Activated CD4-positive, CD25-positive, alpha-beta regulatory T cell treated with anti-CD3 and anti-CD28 coated beads, Interleukin-2, amount 50 U/mL, for 72 hours (primary cell): Measurements from ENCODE around the gene MTHFR.

ENCODE experiments used
- DNase-seq: peaks from one replicate; pipeline ENCODE4 v3.0.0; 2021

The MTHFR gene

DNA sequence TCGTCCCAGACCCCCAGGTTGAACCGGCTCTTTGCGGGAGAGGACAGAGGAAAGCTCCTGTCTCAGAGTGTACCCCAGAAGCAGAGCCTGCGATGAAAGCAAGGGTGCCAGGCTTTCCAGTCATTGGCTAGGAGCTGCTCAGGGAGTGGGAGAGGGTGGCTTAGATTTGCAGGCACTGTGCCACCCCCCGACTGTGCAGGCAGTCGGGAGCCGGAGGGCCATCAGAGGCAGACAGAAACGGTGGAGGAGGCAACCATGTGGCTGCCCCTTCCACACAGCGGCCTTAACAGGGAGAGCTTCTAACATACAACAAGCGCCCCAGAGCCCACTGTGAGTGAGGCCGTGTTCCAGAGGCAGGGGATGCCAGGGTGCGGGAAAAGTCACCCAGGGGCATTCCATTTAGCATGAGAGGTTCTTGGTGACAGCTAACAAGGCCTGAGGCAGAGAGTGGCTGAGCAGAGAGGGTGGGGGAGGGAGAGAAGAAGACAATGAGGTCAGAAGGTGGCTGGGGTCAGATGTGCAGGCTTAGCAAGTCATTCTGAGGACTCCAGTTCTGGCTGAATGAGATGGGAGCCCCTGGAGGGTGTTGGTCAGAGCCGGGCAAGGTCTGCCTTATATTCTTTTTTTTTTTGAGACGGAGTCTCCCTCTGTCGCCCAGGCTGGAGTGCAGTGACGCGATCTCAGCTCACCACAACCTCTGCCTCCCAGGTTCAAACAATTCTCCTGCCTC, 53.2 kb downstream of the MTHFR start:
- DNase-seq = no peak

DNA sequence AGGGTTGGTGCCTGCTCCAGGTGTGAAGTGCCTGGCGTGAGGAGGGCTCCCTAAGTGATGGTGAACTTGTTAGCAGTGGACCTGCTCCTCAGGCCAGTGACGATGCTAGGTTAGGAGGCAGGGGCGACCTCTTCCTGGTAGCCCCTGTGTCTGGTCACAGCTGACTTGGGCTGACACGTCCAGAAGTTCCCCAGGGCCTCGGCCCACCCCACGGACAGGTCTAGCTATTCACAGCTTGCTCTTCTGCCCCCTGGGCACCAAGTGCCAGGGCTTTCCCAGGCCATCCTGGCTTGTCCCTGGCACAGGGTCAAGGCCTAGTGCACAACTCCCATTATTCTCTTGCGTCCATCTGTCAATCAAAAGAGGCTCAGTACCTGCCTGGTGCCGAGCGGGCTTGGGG, 54.7 kb downstream of the MTHFR start:
- no peak for DNase-seq

DNA sequence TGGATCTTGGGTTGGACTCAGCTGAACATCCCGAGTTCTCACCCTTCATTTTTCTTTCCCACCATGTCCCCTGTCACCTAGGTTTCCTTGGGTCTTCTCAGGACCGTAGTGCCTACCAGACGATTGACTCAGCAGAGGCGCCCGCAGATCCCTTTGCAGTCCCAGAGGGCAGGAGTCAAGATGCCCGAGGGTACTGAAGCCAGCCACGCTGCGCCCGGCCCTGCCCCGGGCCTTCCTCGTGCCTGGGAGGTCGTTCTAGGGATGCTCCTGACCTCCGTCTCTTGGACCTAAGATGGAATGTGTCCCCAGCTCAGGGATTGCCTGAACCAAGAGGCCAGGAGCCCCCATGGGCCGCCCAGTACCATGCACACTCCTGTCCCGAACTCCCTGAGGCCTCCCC, 55.8 kb downstream of the MTHFR start:
- no peak for DNase-seq

DNA sequence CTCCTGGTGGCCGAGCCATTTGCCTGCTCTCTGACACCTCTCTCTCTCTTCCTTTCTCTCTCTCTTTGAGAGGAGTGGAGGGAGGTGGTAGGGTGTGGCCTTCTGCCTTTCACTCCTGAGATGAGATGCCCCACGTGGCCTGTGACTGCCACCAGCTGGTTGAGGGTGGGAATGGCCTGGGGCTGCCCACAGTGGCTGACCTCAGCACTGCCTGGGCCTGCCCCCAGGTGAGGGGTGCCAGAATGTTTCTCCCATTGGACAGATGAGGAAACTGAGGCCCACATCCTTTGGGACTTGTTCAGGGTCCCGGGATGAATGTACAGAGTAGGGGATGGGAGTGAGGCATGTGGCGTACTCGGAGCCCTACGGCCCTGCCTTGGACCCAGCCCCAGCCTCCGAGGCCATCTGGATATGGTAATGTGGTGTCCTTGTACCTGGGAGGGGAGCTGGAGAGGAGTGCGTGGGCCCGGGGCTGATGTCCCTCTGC, 56.5 kb downstream of the MTHFR start:
- DNase-seq = peak; percentile 53

DNA sequence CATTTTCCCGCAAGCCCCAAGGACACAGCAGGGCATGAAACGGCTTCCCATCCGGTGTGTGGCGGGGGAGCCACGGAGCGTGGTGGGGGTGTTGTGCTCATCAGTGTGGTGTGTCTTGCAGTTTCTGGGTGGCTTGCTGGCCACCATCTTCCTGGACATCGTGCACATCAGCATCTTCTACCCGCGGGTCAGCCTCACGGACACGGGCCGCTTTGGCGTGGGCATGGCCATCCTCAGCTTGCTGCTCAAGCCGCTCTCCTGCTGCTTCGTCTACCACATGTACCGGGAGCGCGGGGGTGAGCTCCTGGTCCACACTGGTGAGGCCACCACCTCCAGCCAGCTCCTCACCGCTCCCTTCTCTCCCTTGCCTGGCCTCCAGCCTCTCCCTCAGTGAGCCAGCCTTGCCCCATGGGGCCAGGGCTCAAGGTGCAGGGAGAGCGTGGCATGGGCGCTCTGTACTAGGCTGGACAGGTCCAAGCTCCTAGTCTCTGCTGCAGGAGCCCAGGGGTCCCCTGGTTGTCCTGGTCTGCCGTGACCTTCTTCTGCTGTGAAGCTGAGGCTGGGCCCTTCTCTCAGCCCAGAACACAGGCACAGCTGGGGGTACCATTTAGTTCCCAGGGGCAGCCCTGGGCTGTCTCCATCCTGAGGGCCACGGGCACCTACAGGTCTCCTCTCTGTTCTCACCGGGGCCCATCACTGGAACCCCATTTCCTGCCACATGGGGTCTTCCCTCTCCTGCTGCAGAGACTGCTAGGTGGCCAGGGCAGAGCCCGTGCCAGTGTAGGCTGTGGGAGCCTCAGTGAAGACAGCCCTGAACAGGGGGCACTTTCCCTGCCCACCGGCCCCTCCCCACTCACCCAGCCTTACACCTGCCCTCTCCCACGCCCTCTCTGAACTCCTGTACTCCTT, 57.2 kb downstream of the MTHFR start:
- DNase-seq = no peak

DNA sequence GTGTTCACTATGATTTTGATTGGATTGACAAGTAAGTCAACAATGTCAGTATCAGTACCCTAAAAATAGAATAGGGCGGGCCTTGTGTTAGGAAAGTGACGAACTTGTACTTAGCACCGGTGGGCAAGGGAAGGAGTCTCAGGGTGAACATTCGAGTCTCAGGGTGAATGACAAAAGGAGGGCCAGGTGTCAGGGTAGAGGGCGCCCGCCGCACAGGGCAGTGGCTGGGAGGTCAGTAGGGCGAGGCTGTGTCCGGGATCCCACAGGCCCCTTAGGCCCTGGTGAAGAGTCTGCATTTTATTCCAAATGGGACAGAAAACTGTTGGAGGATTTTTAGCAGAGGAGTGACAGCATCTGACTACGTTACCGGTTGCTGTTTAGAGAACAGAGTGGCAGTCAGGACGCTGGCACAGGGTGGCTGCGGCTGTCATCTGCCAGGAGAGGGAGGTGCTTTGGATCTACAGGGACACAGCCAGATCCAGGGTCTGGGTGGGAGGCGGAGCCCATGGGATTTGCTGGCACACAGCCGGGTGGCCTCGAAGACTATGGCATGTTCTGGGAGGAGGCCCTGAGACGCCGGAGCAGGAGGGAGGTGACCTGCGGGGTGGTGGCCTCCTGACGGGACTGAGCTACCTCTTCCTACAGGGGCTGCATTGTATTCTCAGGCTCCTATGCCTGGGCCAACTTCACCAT, 58.8 kb downstream of the MTHFR start:
- no peak for DNase-seq

DNA sequence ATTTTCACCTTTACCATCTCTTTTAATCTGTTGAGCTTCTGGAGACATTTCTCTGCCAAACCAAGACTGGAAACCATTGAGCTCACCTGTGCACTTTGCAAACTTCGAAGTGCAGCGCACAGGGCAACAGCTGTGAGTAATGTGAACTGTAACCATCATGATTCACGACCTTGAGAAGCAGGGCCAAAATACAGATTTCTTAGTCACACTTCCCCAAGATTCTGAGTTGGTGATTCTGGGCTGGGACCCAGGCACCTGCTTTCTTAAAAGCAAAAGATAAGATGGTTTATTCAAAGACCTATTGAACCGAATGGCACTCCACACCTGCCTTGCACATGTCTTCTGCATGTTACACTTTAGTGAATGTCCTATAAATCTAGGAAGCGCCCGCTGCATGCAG, 59.7 kb downstream of the MTHFR start:
- DNase-seq = no peak

DNA sequence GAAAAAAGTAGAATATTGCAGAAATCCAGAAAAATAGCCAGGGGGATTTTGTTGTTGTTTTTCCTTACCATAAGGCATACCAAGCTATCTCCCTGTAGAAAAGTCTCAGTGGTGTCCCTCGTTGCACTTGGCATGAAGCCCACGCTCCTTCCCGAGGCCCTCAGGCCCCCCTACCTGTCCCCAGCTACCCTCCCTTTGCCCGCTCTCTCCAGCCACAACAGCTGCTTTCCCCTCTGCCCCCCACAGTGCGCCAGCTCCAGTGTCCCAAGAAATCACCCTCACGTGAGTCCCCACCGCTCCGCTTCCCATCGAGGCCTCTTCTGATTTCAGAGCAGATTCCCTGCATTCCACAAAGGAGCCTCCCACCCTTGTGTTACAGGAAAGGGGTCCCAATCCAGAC, 61.5 kb downstream of the MTHFR start:
- DNase-seq = no peak

DNA sequence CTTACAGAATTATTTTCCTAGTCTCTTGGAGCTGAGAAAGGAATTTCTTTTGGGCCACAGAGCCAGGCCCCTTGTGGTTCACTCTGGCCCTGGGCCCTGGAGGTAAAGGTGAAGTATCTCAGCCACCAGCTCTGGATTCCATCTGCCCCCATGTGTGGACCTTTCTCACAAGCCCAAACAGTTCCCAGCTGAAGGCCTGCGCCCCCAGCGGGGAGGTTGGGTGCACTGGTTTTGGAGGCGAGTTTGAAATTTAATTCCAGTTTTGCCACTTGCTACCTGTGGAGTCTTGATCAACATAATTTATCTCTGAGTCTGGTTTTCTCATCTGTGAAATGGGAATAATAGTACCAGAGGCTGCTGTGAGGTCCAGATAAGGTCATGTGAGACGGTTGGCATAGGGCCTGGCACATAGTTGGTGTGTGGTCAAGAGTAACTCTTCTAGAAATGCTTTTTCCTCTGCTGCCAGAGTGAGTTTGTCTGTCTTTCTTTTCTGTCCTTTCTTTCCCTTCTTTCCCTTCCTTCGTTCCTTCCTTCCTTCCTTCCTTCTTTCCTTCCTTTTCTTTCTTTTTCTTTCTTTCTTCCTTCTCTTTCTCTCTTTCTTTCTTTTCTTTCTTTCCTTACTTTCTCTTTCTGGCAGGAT, 63.7 kb downstream of the MTHFR start:
- DNase-seq = no peak

DNA sequence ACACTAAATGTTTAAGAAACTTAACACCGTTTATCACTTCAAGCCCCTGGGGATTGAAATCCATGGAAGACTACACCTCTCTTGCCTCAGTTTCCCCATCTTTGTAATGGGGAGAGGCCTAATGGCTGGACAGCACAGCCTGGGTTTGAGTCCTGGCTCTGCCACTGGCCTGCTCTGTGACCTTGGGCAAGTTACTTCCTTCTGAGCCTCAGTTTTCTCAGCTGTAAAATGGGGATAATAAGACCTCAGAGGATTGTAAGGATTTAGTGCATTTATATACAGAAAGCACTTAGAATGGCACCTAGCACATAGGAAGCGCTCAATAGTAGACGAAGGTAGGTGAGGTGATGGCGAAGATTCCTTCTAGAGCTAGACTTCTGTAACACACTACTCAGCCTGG, 64.3 kb downstream of the MTHFR start:
- no peak for DNase-seq

DNA sequence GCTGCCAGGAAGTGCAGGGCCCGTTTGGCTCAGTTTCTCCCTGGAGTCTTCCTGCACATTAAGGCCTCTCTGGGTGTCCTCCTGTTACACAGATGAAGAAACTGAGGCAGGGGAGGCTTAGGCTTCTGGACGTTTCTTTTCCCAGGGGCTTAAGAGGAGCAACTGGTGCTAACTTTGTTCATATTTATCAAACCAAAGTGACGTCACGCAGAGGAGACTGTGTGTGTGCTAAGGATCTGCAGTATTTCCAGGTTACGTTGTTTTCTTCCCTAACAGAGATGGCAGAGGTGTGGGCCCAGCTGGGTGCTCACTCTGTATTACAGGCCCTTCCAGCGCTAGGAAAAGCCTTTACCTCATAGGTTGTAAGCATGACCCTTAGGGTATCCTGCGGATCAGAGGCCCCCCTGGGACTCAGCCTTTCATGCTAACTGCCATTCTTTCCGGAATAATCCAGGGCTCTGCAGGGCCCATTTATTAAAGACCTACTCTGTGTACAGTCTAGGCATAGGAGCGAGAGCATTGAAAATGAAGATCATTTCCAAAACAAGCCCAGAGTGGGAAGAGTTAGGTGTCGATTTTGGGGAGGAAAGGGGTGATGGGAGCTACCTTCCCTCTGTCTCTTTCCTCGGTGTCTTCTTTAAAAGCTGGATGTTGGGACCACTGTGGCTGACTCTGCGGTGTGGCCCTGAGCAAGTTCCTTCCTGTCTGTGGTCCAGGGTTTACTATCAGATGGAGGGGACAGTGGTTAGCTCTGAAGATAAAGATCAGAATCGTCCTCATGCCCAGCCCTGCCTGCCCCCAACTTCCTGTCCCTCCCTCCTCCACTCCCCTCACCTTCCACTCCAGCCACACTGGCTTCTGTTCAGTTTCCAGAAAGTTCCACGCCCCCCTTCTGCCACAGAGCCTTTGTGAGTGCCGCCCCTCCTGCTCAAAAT, 65.2 kb downstream of the MTHFR start:
- no peak for DNase-seq

DNA sequence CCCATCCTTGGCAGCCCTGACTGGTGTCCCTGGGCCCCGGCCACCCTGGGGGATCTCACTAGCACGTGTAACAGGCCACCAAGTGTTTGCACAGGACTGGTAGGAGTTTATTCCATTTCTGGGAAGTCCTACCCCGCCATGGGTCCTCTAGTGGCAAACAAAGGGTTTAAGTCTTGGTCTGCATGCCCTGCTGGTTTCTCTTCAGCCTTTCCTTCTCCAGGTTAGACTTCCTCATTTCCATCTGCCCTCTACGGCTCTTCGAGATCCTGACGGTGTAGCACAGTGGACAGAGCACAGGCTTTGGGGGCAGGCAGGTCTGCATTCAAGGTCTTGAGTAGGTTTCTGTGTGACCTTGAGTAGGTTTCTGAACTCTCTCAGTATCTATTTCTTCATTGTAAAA, 67.0 kb downstream of the MTHFR start:
- no peak for DNase-seq

DNA sequence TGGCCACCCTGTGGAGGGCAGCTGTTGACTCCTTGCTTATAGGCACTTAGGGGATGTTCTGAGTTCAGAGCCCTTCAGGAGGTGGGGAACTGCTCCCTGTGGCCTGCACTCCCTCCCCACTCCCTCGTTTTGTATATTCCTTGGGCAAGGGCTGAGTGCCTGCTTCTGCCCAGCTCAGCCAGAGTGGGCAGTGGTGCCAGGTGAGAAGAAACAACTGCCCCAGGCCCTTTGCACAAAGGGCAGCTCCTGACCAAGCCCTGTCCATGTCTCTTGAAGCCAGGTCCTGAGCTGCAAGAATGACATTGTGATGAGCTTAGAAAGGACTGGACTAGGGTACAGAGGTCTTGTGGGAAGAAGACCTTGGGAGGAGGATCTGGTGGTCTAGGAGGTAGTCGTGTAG, 67.7 kb downstream of the MTHFR start:
- no peak for DNase-seq

DNA sequence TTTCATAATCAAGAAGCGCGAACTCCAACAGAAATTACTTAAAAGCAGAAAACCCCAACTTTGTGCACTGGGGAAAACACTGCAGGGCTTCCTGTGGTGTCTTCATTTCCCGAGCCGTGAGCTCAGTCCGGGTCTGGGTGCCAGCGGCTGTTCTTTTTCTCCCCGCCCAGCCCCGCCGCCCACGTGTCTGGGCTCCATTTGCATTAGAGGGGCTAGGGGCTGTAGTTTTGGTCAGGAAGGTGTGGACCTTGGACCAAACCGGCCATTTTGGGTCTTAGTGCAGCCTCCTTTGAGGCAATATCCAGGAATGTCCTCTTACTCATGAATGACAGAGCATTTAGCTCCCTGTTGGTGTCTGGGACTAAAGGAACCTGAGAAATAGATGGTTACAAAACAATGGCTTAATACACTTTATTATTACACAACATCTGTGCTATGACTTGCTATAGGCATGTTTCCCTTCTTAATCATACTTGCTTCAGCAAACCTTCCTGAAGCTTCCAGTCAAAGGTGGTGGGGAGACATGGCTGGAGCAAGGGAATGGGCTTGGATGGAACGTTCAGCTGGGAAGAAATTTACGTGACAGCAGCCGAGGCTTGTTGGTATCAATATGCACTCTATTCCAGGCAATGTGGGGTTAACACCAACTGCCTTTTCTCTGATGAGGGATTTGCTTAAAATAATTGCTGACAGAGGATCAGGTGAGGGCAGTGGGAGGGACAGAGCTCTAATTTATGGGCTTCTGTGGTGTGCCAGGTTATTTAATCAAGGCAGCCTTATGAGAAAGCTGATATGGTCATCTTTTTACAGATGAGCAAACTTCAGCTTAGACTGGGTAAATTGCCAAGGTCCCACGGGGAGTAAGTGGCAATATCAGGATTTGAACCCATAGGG, 68.8 kb downstream of the MTHFR start:
- peak; percentile 54 for DNase-seq

DNA sequence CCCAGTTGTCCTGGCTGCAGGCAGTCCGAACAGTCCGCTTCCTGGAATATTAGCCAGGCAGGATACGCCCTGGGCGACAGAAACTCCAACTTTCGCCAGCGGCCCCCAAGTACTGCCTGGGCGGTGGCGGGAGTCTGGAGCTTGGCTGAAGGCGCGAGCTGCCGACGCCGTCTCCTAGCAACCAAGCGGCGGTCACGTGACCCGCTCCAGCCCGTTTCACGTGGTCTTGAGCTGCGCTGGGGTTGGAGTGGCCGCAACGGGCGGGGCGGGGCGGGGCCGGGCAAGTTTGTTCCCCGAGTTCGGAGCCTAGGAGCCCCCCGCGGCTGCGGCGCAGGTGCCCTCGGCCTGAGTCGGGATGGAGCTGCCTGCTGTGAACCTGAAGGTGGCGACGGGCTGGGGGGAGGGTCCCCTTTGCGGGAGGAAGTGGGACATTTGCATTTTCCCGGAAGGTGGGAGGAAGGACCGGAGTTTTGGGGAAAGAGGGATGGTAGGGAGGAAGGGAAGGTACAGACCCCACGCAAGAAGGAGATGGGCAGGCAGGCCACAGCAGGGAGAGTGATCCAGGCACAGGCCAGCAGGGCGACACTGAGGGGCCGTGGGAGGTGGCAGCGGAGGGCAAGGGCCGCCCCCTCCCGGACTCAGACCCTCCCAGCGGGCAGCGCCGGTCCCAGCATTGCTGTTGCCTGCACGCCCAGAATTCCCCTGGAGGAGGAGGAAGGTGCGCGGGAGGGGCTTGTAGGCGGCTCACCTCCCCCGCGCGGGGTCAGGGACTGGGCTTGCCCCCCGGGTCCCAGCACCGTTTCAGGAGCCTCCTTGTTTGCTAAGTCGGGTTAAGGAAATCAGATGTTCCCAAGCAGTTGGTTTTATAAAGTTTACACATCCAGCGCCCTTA, 69.7 kb downstream of the MTHFR start, which contains the start of gene AGTRAP:
Gene AGTRAP, plus strand, starts transcription at position 283 of the 892 bp plus-strand sequence. Its CDS starts 73 bp downstream, at position 356.
- peak; percentile 87 for DNase-seq
